Skin of body (tissue), 2 donors: ENCODE measurements around the gene RFC2. TPM values are rescaled to one million over a fixed set of nuclear protein-coding genes. Genes with fewer than 3 reads are reported as not detected.
"Not testable (repeated sequence)": the region's sequence is repeated elsewhere in the genome, so short reads cannot be mapped to it uniquely, and the experiment has no call there.

ENCODE experiments used
- DNase-seq: peaks from one replicate; lab custom pipeline; 2025; lab: John Stamatoyannopoulos, UW
- total RNA-seq: library from RNA; depleted of rRNA; stranded (reverse); fragments of >200 nt; gene quantifications from one replicate; pipeline ENCODE4 v1.2.3, GENCODE V29; 2014

The RFC2 gene
- total RNA-seq, 1 donor from 2014 or later: 17.0 TPM

- no peak for DNase-seq
Measured at GRCh38 chr7:74219416-74219815, 34.8 kb downstream of the RFC2 start.

DNA sequence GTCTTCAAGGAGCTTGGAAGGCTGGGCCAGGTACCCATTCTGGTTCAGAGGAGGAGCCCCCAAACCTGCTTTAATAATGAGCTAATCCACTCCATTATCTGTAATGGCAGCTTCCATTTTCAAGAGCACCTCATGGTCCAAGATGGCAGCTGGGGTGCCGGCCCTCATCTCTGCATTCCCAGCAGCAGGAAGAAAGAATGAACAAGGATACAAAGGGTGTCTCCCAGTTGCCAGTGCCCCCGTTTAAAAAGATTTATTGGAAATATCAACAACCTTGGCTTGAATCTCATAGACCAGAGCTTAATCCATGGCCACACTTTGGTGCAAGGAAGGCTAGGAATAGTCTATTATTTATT, 35.9 kb downstream of the RFC2 start:
- no peak for DNase-seq

- DNase-seq: no peak
Measured at GRCh38 chr7:74217455-74218342, 36.5 kb downstream of the RFC2 start.

DNA sequence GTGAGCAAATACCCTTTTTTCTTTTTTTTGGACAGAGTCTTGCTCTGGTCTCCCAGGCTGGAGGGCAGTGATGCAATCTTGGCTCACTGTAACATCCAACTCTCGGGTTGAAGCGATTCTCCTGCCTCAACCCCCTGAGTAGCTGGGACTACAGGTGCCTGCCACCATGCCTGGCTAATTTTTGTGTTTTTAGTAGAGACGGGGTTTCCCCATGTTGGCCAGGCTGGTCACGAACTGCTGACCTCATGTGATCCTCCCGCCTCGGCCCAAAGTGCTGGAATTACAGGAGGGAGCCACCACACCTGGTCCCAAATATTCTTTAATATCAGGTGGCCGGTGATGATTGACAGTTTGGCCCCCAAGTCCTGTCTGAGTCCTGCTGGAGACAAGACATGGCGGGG, 37.8 kb downstream of the RFC2 start:
- DNase-seq: no peak

- no peak for DNase-seq
Measured at GRCh38 chr7:74215921-74216320, 38.3 kb downstream of the RFC2 start.

DNA sequence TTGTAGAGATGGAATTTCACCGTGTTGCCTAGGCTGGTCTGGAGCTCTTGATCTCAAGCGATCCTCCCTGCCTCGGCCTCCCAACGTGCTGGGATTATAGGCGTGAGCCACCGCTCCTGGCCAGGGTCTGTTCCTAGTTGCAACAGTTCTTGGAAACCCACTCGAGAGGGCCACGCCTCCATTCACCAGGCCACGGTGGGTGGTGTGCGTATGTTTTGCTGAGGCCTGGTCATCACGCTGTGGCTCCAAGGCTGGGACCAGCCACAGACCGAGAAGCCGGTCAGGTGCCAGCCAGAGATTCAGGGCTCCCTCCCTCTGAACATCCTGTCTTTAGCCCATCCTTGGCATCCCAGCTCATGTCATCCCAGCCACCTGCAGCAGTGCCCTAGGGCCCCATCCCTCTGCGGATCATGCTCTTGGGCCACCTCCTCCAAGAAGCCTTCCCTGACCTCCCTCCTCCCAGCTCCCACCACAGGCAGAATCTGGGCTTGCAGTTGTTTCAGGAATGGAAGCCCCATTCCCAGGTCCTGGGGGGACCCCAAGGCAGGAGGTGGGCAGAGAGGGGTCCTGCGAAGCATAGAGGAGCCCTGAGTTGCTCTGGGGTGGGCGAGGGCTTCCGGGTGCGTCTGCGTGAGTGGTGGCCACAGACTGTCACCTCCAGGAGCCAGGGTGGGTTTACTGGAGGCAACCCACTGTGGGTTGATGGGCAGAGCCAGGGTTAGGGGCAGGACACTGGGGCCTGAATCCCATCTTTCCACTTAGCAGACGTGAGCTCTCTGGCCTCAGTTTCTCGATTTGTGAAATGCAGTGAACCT, 39.2 kb downstream of the RFC2 start:
- DNase-seq: no peak

- no peak for DNase-seq
Measured at GRCh38 chr7:74212661-74213060, 41.5 kb downstream of the RFC2 start.

DNA sequence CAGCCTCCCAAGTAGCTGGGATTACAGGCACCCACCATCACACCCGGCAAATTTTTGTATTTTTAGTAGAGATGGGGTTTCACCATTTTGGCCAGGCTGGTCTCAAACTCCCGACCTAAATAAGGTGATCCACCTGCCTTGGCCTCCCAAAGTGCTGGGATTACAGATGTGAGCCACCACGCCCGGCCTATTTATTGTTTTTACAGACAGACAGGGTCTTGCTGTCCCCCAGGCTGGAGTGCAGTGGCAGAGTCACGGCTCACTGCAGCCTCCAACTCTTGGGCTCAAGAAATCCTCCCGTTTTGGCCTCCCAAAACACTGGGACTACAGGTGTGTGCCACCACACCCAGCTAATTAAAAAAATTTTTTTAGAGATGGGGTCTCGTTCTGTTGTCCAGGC, 46.0 kb downstream of the RFC2 start:
- not testable (repeated sequence) for DNase-seq

- no peak for DNase-seq
Measured at GRCh38 chr7:74207586-74207985, 46.6 kb downstream of the RFC2 start.

GRCh38 chr7:74206589-74207120, 47.5 kb downstream of the RFC2 start:
- DNase-seq: peak; percentile 10

GRCh38 chr7:74206052-74206451, 48.1 kb downstream of the RFC2 start:
- not testable (repeated sequence) for DNase-seq

GRCh38 chr7:74203956-74204618, 50.1 kb downstream of the RFC2 start:
- DNase-seq: no peak

- peak; percentile 20 for DNase-seq
Measured at GRCh38 chr7:74202841-74203556, 51.2 kb downstream of the RFC2 start.

- no peak for DNase-seq
Measured at GRCh38 chr7:74199551-74200355, 54.4 kb downstream of the RFC2 start.

DNA sequence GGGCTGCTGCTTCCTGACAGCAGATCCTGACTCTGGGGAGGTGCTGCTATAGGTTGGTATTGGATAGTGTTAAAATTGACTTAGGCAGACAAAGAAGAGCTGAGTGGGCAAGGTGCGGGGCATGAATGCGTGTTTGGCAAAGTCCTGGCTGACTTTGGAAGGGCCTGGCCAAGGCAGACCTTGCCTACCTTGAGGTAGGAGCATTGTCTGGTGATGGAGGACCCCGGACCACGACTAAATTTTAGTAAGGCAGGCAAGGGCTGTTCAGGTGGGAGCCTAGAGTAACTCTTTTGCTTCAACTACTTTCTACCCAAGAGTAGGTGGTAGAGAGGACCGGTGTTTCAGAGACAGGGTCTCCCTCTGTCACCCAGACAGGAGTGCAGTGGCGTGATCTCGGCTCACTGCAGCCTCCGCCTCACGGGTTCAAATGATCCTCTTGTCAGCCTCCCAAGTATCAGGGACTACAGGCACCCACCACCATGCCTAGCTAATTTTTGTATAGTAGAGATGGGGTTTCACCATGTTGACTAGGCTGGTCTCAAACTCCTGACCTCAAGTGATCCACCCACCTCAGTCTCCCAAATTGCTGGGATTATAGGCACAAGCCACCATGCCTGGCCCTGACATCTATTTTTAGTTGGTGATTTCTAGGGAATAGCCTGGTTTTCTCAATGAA, 56.6 kb downstream of the RFC2 start:
- no peak for DNase-seq

DNA sequence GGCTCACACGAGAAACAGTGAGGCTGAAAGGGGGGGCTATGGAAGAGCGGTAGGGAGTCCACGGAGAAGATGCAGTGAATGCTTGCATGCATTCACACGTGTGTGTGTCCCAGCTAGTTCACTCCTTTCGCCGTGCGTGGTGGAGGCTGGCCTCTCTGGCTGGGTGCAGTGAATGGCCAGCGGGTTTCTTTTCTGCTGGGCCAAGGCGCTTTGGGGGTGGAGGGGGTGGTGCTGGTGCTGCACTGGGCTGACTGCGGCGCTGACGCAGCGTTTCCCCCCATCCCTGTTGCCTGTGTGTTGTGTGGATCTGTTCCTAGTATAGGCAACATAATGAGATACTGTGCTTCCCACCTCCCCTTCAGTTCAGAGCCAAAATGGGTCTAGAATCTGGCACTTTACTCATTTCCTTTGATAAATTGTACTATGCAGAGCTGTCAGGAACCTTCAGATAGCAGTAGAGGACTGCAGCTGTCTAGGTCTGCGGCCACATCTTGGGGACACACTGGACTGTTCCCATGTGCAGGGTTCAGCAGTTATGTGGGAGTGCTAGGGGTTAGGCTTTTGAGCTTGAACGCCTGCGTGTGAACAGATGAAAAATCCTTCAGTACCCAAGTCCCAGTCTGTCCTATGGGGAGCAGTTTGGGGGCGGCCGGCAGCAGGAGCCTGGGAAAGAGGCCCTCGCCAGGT, 58.1 kb downstream of the RFC2 start:
- DNase-seq: not testable (repeated sequence)

- not testable (repeated sequence) for DNase-seq
Measured at GRCh38 chr7:74195139-74195860, 58.9 kb downstream of the RFC2 start.

GRCh38 chr7:74194686-74195085, 59.5 kb downstream of the RFC2 start:
- DNase-seq: no peak
